Upper lobe of left lung (tissue), 4 donors: ENCODE measurements around the gene ARVCF.

Experiments
- CTCF ChIP-seq, 6 experiments: fragments of 450-650 bp in 4 of 6; fragments of 200-600 bp in 2 of 6; sonication (generic) in 2 of 6; IDR thresholded peaks; one replicate each; pipeline ENCODE4 v1.5.1; 2016 to 2019; ENCODE audit warnings: antibody characterized with exemption in 6 of 6
- POLR2A ChIP-seq, 4 donors: fragments of 450-650 bp; IDR thresholded peaks; one replicate each; pipeline ENCODE4 v1.5.1; 2016 to 2017; ENCODE audit warnings: antibody characterized with exemption in 4 of 4, mild to moderate bottlenecking in 2 of 4
- POLR2AphosphoS5 ChIP-seq, 2 donors: sonication (generic); formaldehyde crosslinking; IDR thresholded peaks; one replicate each; pipeline ENCODE4 v1.5.1; 2017; ENCODE audit warnings: antibody characterized with exemption in 2 of 2

- TF ChIP-seq POLR2A (IDR thresholded peaks at IDR 0.05): no peak
- TF ChIP-seq CTCF (IDR thresholded peaks at IDR 0.05): no peak
- TF ChIP-seq POLR2AphosphoS5 (IDR thresholded peaks at IDR 0.05): no peak
Measured at GRCh38 chr22:19994851-19995610, 21.6 kb downstream of the ARVCF start.
